Activated CD8-positive, alpha-beta memory T cell treated with anti-CD3 and anti-CD28 coated beads for 4 hours (primary cell): Measurements from ENCODE around the gene SNTN.

Experiments used
- DNase-seq, 2 donors: peaks; one replicate each; pipeline ENCODE4 v3.0.0-alpha.2; 2020; ENCODE audit warnings: low read depth in 2 of 2

The SNTN gene

DNA sequence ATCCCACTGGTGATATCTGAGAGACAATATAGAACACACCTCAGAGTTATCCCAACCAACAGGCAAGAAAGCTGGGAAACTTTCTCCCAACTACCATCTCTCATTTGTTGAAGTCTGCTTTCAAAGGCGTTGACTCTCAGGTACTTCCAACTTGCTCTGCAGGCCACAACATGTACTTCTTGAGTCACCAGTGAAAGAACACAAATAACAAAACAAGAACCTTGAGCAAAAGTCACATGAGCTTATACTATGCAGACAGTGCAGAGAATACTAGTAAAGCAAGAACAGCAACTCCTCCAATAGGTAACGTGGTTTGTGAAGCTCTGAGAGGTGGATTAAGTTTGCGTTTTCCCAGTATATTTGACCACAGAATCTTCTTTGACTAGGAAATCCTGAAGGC is 20.6 kb downstream of the SNTN start:
- DNase-seq: no peak

DNA sequence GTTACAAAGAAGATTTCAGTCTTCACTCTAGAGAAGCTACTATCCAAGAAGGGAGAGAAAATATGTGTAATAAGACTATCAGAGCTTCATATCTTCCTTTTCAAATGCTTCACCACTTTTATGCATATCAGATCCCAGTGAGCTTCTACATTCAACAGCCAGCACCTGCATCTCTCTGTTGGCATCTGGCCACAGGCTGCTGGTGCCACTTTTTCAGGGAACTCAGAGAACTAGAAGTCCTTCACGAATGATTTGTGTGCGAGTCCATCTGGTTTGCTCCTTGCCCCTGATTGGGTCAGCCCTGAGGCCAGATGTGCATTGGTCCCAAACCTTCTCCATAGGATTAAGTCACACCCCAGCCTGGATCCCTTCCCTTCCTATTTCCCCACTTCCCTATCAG is 22.1 kb downstream of the SNTN start:
- DNase-seq: no peak

DNA sequence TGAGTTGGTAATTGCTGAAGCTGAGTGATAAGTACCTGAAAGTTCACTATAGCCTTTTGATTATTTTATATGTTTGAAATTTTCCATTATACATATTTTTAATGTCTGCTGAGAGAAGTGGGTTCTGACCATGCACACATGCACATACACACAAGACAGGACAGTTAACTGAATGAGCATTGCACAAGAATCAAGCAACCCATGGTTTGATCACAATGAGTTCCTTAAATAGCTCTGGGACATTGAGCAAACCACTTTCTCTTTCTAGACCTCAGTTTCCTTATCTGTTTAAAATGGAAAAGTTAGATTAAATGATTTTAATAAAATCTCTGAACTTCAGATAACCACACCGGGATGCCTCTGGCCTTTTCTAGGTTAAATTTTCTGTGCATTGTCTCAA is 26.7 kb downstream of the SNTN start:
- no peak for DNase-seq

DNA sequence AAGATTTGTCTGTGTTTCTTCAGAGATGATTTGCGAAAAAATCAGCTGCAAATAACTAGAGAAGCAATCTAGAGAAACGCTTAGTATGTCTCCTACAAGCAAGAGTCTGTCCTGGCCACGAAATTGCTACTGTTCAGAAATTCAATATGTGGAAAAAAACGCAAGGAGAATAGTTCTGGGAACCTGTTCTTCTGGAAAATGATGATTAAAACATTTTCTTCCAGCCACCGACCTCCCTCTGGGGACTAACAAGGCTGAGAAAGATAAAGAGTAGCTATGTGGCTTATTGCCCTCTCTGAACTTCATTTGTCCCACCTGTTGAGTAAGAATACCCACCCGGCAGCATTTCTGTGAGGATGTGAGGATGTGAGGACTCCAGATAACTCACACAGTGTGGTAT is 31.6 kb downstream of the SNTN start:
- no peak for DNase-seq

DNA sequence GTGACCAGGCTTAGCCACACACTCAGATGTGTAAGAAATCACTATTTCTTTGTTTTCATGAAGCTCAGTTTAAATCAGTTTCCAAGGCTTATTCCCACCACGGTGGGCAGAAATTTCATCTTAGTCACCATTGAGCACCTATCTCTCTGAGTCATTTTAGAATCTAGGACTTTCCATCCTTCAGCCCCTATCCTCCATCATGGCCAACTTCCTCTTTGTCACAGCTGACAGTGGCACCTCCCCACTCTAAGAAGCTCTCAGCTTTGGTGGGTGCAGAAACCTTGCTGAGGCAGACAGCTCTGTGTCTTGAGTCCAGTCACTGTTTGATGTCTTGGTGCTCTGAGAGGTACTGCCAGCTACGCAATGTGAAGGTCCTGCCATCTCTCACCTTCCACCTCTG is 32.9 kb downstream of the SNTN start:
- DNase-seq: no peak

DNA sequence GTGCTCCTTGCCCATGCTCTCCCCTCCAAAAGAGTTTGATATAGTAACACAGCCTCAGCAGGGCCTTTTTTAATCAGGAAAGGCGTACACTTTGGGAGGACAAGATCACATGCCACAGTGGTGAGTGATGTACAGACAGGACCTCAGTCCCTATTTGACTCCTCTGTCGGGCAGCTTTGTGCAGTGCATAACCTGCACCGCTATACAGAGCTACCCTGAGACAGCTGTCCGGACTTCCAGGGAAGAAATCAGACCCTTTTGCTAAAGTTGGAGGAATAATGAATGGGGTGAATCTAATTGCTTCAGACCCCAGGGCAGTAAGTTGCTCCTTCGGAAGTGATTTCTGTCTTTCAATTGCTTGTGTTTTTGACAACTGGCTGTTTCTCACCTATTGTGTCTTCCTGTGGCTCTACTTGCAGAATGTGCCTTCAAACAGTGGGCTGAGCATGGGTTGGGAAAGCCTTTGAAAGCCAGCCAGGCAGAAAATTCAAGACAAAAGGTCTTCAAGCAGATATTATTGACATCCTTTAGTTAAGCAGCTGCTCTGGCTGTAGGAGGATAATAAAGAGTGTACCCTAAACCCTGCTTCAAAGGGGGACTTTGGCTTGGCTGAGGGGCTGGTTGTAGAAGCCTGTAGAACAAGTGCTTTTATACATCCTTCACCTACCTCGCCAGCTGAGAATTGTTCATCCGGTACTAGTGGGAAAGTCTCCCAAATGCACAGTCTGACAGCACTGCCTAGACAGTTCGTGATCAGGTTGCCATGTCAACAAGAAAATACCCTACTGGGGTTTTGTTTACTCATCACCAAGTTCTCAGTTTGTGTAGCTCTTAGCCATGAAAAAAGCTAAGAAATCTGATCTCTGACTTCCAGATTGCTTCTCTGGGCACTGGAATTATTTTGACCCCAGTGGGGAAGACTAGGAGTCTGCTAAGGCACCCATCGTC is 35.1 kb downstream of the SNTN start:
- no peak for DNase-seq

DNA sequence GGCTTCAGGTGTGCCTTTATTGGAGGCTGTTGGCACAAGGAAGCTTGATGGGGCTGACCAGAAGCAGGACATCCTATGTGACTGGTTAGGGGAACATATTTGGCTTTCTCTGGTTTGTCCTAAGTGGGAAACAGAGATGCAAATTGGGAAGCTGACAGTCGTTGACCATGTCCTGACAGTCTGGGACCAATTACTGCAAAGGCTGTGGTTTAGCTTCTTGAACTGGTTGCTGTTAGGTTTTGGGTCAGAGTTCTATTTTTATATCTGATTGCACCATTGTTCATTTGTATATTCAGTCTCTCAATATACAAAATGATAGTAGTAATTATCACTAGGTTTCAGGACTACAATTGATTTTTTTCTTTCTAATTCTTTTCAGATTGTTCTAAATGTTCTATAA is 36.8 kb downstream of the SNTN start:
- DNase-seq: no peak

DNA sequence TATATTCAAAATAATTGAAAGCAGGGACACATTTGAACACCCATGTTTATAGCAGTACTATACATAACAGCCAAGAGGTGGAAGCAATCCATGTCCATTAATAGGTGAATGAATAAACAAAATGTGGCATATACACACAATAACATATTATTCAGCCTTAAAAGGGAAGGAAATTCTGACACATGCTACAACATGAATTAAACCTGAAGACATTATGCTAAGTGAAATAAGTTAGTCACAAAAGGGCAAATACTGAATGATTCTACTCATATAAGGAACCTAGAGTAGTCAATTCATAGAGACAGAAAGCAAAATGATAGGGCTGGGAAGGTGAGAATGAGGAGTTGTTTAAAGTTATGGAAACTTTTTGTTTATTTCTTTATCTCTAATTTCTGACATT is 40.9 kb downstream of the SNTN start:
- no peak for DNase-seq

DNA sequence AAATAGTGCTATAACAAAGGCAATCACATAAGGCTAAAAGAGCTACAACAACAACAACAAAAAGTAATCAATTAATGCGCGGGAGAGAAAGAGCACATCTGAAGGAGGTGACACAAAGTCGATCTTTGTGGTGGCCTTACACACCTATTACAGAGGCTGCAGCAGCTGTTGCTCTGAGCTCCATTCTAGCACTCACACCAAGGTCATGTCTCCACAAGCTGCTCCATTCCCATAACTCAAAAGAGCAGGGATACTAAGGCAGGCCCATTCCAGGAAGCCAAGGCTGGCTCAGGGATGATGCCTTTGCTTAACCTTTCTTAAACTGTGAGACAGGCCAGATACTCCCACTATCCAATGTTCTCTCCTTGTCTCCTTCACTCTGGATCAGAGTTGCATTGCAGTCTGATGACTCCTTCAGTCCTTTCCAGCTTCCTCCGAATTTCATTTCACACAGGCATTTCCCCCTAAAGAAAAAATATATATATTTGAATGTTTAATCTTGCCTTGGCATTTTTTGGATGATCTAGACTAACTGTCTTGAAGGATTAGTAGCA is 52.7 kb downstream of the SNTN start:
- no peak for DNase-seq

DNA sequence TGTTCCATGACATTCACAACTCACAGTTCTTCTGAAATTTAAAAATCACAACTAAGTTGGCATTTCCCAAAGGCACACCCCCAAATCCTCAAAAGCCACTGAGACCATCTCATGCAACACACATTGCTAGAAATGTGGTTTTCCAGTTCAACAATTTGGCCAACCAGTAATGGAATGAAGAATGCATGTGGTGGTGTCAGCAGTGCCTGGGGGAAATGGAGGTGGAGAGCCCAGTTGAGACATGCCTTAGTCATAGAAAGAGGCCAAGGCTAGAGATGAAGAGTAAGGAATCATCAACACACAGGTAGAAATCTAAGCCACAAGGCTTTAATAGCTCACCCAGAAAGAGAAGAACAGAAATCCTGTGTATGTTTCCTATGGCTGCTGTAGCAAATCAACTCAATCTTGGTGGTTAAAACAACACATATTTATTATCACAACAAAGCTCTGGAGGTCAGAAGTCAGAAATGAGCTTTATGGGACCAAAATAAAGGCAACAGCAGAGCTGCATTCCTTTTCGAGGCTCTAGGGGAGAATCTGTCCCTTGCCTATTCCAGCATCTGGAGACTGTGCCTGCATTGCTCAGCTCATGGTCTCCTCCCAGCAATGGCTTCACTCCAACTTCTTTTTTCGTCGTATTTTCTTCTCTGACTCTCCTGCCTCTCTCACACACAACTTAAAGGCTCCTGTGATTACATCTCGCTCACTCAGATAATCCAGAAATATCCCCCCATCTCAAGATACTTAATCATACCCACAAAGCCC is 54.0 kb downstream of the SNTN start:
- no peak for DNase-seq

DNA sequence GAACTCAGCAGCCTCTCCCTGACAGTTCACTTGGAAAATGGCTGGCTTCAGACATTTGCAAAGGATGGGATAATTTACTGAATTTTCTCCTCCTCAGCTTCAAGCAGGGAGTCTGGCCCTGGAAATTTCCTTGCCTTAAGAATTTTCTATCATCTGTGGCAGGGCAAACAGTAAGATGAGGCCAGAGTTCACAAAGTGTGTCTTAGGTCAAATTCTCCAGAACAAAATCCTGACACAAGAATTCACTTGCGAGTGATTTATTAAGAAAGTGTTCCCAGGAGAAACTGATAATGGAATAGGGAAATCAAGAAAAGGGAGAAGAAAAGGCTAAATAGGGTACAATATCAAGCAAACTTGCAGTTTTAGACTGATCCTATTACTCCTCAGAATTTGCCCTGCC is 55.3 kb downstream of the SNTN start:
- DNase-seq: no peak

DNA sequence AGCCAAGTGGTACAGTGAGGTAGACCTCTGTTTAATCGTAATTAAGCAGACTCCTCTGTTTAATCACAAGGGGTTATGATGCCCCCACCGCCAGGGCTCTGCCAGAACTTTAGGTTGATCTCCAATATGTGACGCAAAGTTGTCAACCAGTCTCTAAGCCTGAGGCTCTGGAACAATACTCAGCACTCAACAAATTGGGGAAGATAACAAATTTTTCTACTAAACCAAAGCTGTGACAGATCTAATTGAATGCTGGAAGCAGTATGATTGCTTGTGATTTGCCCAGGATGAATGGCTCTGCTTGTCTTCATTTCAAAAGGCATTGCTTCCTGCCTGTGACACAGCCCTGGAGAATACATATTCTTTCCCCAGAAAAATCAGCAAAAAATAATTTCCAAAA is 57.1 kb downstream of the SNTN start:
- no peak for DNase-seq
